GM12892 (cell line): Measurements from ENCODE around the gene SERPINB7.

Experiments
- POLR2A ChIP-seq: IDR thresholded peaks from 2 replicates; pipeline ENCODE4 v1.6.1; 2011; ENCODE audit warnings: low read depth, low read length, control low read depth
- POLR2AphosphoS5 ChIP-seq: IDR thresholded peaks from 2 replicates; pipeline ENCODE4 v1.6.1; 2011; ENCODE audit warnings: low read depth, low read length, control low read depth
- TAF1 ChIP-seq: IDR thresholded peaks from 2 replicates; pipeline ENCODE4 v1.6.1; 2011; ENCODE audit warnings: low read depth, mild to moderate bottlenecking, control low read depth, low read length, borderline replicate concordance

DNA sequence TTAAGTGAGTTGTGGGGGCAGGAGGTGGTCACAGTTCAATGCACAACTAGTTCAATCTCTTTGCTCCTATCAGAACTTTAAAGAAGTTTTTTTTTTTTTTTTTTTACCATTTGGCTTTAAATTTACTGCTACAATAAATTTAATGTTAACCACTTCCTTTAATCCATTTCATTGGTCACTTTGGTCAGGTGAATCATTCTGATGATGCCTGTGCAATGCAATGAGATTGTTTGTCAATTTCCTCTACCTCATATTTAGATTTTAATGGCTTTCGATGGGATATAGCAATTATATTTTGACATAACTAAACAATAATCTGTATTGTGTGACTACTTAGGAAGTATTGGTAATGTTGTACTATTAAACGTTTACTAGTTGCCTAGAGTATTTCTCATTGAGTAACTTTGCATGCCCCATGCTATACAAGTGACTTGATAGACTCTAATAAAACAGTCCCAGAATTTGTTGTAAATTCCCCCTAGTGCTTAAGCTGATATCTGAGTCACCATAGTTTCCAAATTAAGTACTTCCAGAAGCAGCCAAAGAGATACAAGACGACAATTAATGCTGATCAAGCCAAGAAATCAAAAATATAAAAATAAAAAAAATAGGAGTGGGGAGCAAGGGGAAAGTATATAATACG lies 59.4 kb downstream of the SERPINB7 start:
- TF ChIP-seq POLR2AphosphoS5, result no peak
- TF ChIP-seq TAF1, result no peak
- no peak for TF ChIP-seq POLR2A
